Neuronal stem cell (in vitro differentiated cells): Measurements from ENCODE around the gene CMBL.

Source experiments
- DNase-seq: peaks from one replicate; pipeline ENCODE4 v3.0.0-alpha.2; 2013; ENCODE audit warnings: low spot score
- H2AFZ ChIP-seq: one replicate; pipeline ENCODE4 v1.6.1; 2013; ENCODE audit warnings: mild to moderate bottlenecking, low read length, inconsistent platforms
- H2AK5ac ChIP-seq: 2 replicates; pipeline ENCODE4 v1.6.1; 2013; ENCODE audit warnings: low read depth, mild to moderate bottlenecking, inconsistent platforms, low read length, moderate library complexity, mixed read lengths
- H2BK120ac ChIP-seq: 2 replicates; pipeline ENCODE4 v1.6.1; 2013; ENCODE audit warnings: low read depth, mild to moderate bottlenecking, inconsistent platforms, low read length, moderate library complexity, mixed read lengths
- H2BK12ac ChIP-seq: one replicate; pipeline ENCODE4 v1.6.1; 2013; ENCODE audit warnings: low read length, inconsistent platforms
- H2BK15ac ChIP-seq: 2 replicates; pipeline ENCODE4 v1.6.1; 2013; ENCODE audit warnings: mild to moderate bottlenecking, low read length, inconsistent platforms, mixed read lengths
- H2BK5ac ChIP-seq: one replicate; pipeline ENCODE4 v1.6.1; 2013; ENCODE audit warnings: inconsistent platforms, mild to moderate bottlenecking, low read length, moderate library complexity
- H3K14ac ChIP-seq: one replicate; pipeline ENCODE4 v1.6.1; 2013; ENCODE audit warnings: low read length, inconsistent platforms
- H3K18ac ChIP-seq: 2 replicates; pipeline ENCODE4 v1.6.1; 2013; ENCODE audit warnings: low read length, inconsistent platforms
- H3K23ac ChIP-seq: 2 replicates; pipeline ENCODE4 v1.6.1; 2013; ENCODE audit warnings: low read depth, mild to moderate bottlenecking, mixed read lengths, low read length, inconsistent platforms; ENCODE audit not compliant: poor library complexity
- H3K27ac ChIP-seq: replicated peaks from 3 replicates; pipeline ENCODE4 v1.5.1; 2013; ENCODE audit warnings: low read length, inconsistent platforms
- H3K27me3 ChIP-seq, 3 experiments: 2 replicates each; pipeline ENCODE4 v1.6.1; 2013; ENCODE audit warnings: low read length in 3 of 3, mild to moderate bottlenecking in 2 of 3, inconsistent platforms in 1 of 3, low read depth in 1 of 3, mixed read lengths in 1 of 3, moderate library complexity in 1 of 3; ENCODE audit not compliant: control insufficient read depth in 3 of 3, insufficient read depth in 3 of 3
- H3K36me3 ChIP-seq, 2 donors: replicated peaks in 1 of 2; 2 replicates each; pipeline ENCODE4 v1.6.1; 2013; ENCODE audit warnings: low read length in 2 of 2; ENCODE audit not compliant: control insufficient read depth in 2 of 2, insufficient read depth in 2 of 2
- H3K4ac ChIP-seq: 2 replicates; pipeline ENCODE4 v1.6.1; 2013; ENCODE audit warnings: inconsistent platforms, mild to moderate bottlenecking, low read length, moderate library complexity
- H3K4me1 ChIP-seq, 2 donors: 1 replicate in 1 of 2; 2 replicates in 1 of 2; pipeline ENCODE4 v1.6.1; 2013; ENCODE audit warnings: low read length in 2 of 2, low read depth in 1 of 2; ENCODE audit not compliant: control insufficient read depth in 2 of 2, insufficient read depth in 1 of 2
- H3K4me2 ChIP-seq: one replicate; pipeline ENCODE4 v1.6.1; 2013; ENCODE audit warnings: mild to moderate bottlenecking, low read length, inconsistent platforms; ENCODE audit not compliant: insufficient read depth, poor library complexity, severe bottlenecking
- H3K4me3 ChIP-seq, 2 donors: 2 replicates each; pipeline ENCODE4 v1.5.1; 2013; ENCODE audit warnings: low read length in 2 of 2, mild to moderate bottlenecking in 2 of 2, inconsistent platforms in 1 of 2, moderate library complexity in 1 of 2
- H3K79me1 ChIP-seq: one replicate; pipeline ENCODE4 v1.6.1; 2013; ENCODE audit warnings: low read depth, mild to moderate bottlenecking, inconsistent platforms, low read length, moderate library complexity
- H3K9ac ChIP-seq: one replicate; pipeline ENCODE4 v1.6.1; 2013; ENCODE audit warnings: mild to moderate bottlenecking, low read depth, low read length, inconsistent platforms; ENCODE audit not compliant: poor library complexity
- H3K9me3 ChIP-seq, 2 donors: replicated peaks in 1 of 2; 2 replicates each; pipeline versions ENCODE3 to v1.6.1; 2013; ENCODE audit warnings: low read length in 2 of 2, mild to moderate bottlenecking in 2 of 2, inconsistent platforms in 1 of 2, low read depth in 1 of 2, mixed read lengths in 1 of 2, moderate library complexity in 1 of 2; ENCODE audit not compliant: control insufficient read depth in 2 of 2, insufficient read depth in 1 of 2
- H4K8ac ChIP-seq: one replicate; pipeline ENCODE4 v1.6.1; 2013; ENCODE audit warnings: low read depth, mild to moderate bottlenecking, inconsistent platforms, low read length, moderate library complexity
- H4K91ac ChIP-seq: one replicate; pipeline ENCODE4 v1.6.1; 2013; ENCODE audit warnings: low read length, low read depth, mild to moderate bottlenecking, inconsistent platforms; ENCODE audit not compliant: poor library complexity
- WGBS, 2 donors: extraction: QIAGEN DNeasy Blood & Tissue Kit; methylation state at CpG; one replicate each; pipeline ENCODE4 v1.1.7; 2013; ENCODE audit warnings: missing lambda C conversion rate in 2 of 2, mixed read lengths in 1 of 2; ENCODE audit not compliant: insufficient read length in 2 of 2, insufficient replicate concordance in 1 of 2; ENCODE audit errors: extremely low coverage in 2 of 2; 5-methylcytosine and 5-hydroxymethylcytosine counted together

CMBL gene

GRCh38 chr5:10257870-10258269 is 49.8 kb downstream of the CMBL start:
- Histone ChIP-seq H3K4me1 (peaks cover 0 to 2% of the 10 kb centered on the region in 2 donors), H3K4ac (no peak overlapping the region), H3K9me3 (no peaks in the 10 kb centered on the region), H3K4me3 (no peak overlapping the region), H3K27ac (no peak overlapping the region), H4K8ac (no peak overlapping the region), H3K27me3 (no peaks in the 10 kb centered on the region), H3K18ac (no peak overlapping the region), H3K4me2 (no peak overlapping the region), H2BK12ac (no peak overlapping the region), H4K91ac (no peak overlapping the region), H3K14ac (no peak overlapping the region), H3K9ac (no peak overlapping the region), H3K23ac (no peak overlapping the region), H2BK120ac (no peak overlapping the region), H2BK5ac (no peak overlapping the region), H3K36me3 (peaks cover 59 to 100% of the 10 kb centered on the region in 2 donors), H3K79me1 (no peaks in the 10 kb centered on the region), H2BK15ac (no peak overlapping the region), H2AFZ (no peak overlapping the region), H2AK5ac (no peak overlapping the region)
- no CpG with 5 or more reads among the region's 8 CpGs for WGBS, 2 donors
- no peak for DNase-seq

- DNase-seq = no peak
- H3K23ac ChIP-seq = no peak overlapping the region
- no peak overlapping the region for H3K4me3 ChIP-seq
- no peak overlapping the region for H3K4ac ChIP-seq
- no peak overlapping the region for H4K91ac ChIP-seq
- H3K4me1 ChIP-seq = peaks cover 8 to 11% of the 10 kb centered on the region in 2 donors
- no peak overlapping the region for H2BK5ac ChIP-seq
- no peaks in the 10 kb centered on the region for H3K9me3 ChIP-seq
- H2BK120ac ChIP-seq = no peak overlapping the region
- H3K27ac ChIP-seq = no peak overlapping the region
- WGBS, 2 donors = no CpG with 5 or more reads among the region's 2 CpGs
- no peak overlapping the region for H3K4me2 ChIP-seq
- H3K79me1 ChIP-seq = peaks cover 5% of the 10 kb centered on the region
- no peak overlapping the region for H2BK12ac ChIP-seq
- H2AFZ ChIP-seq = no peak overlapping the region
- H3K18ac ChIP-seq = no peak overlapping the region
- H4K8ac ChIP-seq = no peak overlapping the region
- no peak overlapping the region for H3K14ac ChIP-seq
- H3K9ac ChIP-seq = no peak overlapping the region
- H3K27me3 ChIP-seq = no peaks in the 10 kb centered on the region
- peaks cover 42 to 86% of the 10 kb centered on the region in 2 donors for H3K36me3 ChIP-seq
- no peak overlapping the region for H2AK5ac ChIP-seq
- no peak overlapping the region for H2BK15ac ChIP-seq
Measured at GRCh38 chr5:10254686-10255085, 53.0 kb downstream of the CMBL start.

GRCh38 chr5:10253390-10253789 is 54.3 kb downstream of the CMBL start:
- Histone ChIP-seq H4K8ac (no peak overlapping the region), H3K18ac (no peak overlapping the region), H3K27me3 (no peaks in the 10 kb centered on the region), H3K79me1 (peaks cover 5% of the 10 kb centered on the region), H3K14ac (no peak overlapping the region), H2BK15ac (no peak overlapping the region), H2AFZ (no peak overlapping the region), H3K23ac (no peak overlapping the region), H2BK5ac (no peak overlapping the region), H3K9me3 (no peaks in the 10 kb centered on the region), H4K91ac (no peak overlapping the region), H3K4me1 (peaks cover 12 to 17% of the 10 kb centered on the region in 2 donors), H3K4me3 (no peak overlapping the region), H3K4ac (no peak overlapping the region), H3K9ac (no peak overlapping the region), H2AK5ac (no peak overlapping the region), H3K36me3 (peaks cover 33 to 73% of the 10 kb centered on the region in 2 donors), H2BK12ac (no peak overlapping the region), H3K27ac (no peak overlapping the region), H2BK120ac (no peak overlapping the region), H3K4me2 (no peak overlapping the region)
- no peak for DNase-seq
- WGBS, 2 donors = no CpG with 5 or more reads among the region's 3 CpGs

GRCh38 chr5:10251405-10251804 is 56.3 kb downstream of the CMBL start:
- no peaks in the 10 kb centered on the region for H3K27me3 ChIP-seq
- no peak overlapping the region for H2BK5ac ChIP-seq
- no peak overlapping the region for H2BK12ac ChIP-seq
- no CpG with 5 or more reads among the region's 7 CpGs for WGBS, 2 donors
- no peak overlapping the region for H3K14ac ChIP-seq
- H4K91ac ChIP-seq = no peak overlapping the region
- H3K9ac ChIP-seq = no peak overlapping the region
- no peaks in the 10 kb centered on the region for H3K9me3 ChIP-seq
- H3K27ac ChIP-seq = no peak overlapping the region
- no peak for DNase-seq
- no peak overlapping the region for H2BK15ac ChIP-seq
- H3K36me3 ChIP-seq = peaks cover 24 to 53% of the 10 kb centered on the region in 2 donors
- no peak overlapping the region for H2BK120ac ChIP-seq
- no peak overlapping the region for H2AK5ac ChIP-seq
- H3K4ac ChIP-seq = no peak overlapping the region
- H3K4me1 ChIP-seq = peaks cover 12 to 17% of the 10 kb centered on the region in 2 donors
- H3K4me3 ChIP-seq = peak overlapping the region; percentile 83 to 87
- peaks cover 5% of the 10 kb centered on the region for H3K79me1 ChIP-seq
- no peak overlapping the region for H4K8ac ChIP-seq
- no peak overlapping the region for H2AFZ ChIP-seq
- H3K18ac ChIP-seq = no peak overlapping the region
- H3K23ac ChIP-seq = no peak overlapping the region
- peak overlapping the region; percentile 81 for H3K4me2 ChIP-seq
